RWPE2 (cell line): ENCODE results near the gene SLCO3A1.

ENCODE experiments used
- ATAC-seq: fragments of 200-7000 bp; cut with Tn5 transposase; 3 replicates; pipeline ENCODE4 v1.9.1; 2021; ENCODE audit warnings: low read depth
- DNase-seq: peaks from one replicate; pipeline ENCODE4 v3.0.0-alpha.2; 2020; ENCODE audit warnings: low spot score
- H3K27ac ChIP-seq: fragments of 450-650 bp; 2 replicates; pipeline ENCODE4 v1.5.1; 2017; ENCODE audit warnings: mild to moderate bottlenecking; ENCODE audit not compliant: poor library complexity, severe bottlenecking
- H3K27me3 ChIP-seq: fragments of 250-450 bp; sonication (Bioruptor Pico); 2 replicates; pipeline ENCODE4 v1.5.1; 2021; ENCODE audit warnings: mild to moderate bottlenecking, moderate library complexity; ENCODE audit not compliant: insufficient read depth, poor library complexity, severe bottlenecking
- H3K36me3 ChIP-seq: fragments of 250-450 bp; sonication (Bioruptor Pico); 2 replicates; pipeline ENCODE4 v1.5.1; 2020; ENCODE audit warnings: low read depth, mild to moderate bottlenecking, moderate library complexity
- H3K4me1 ChIP-seq: fragments of 250-450 bp; sonication (Bioruptor Pico); 2 replicates; pipeline ENCODE4 v1.5.1; 2021; ENCODE audit warnings: mild to moderate bottlenecking, moderate library complexity; ENCODE audit not compliant: insufficient read depth, poor library complexity, severe bottlenecking
- H3K4me3 ChIP-seq: fragments of 250-450 bp; sonication (Bioruptor Pico); 2 replicates; pipeline ENCODE4 v1.5.1; 2021; ENCODE audit warnings: mild to moderate bottlenecking, moderate library complexity; ENCODE audit not compliant: severe bottlenecking
- H3K9me3 ChIP-seq: fragments of 250-450 bp; sonication (Bioruptor Pico); 2 replicates; pipeline ENCODE4 v1.5.1; 2021; ENCODE audit warnings: mild to moderate bottlenecking, moderate library complexity; ENCODE audit not compliant: severe bottlenecking
- TF ChIP-seq, protein P1 (sequence below): fragments of 450-650 bp; IDR thresholded peaks from one replicate; pipeline ENCODE4 v1.5.1; 2017; ENCODE audit warnings: mild to moderate bottlenecking, moderate library complexity; ENCODE audit not compliant: poor library complexity, severe bottlenecking

SLCO3A1 gene

DNA sequence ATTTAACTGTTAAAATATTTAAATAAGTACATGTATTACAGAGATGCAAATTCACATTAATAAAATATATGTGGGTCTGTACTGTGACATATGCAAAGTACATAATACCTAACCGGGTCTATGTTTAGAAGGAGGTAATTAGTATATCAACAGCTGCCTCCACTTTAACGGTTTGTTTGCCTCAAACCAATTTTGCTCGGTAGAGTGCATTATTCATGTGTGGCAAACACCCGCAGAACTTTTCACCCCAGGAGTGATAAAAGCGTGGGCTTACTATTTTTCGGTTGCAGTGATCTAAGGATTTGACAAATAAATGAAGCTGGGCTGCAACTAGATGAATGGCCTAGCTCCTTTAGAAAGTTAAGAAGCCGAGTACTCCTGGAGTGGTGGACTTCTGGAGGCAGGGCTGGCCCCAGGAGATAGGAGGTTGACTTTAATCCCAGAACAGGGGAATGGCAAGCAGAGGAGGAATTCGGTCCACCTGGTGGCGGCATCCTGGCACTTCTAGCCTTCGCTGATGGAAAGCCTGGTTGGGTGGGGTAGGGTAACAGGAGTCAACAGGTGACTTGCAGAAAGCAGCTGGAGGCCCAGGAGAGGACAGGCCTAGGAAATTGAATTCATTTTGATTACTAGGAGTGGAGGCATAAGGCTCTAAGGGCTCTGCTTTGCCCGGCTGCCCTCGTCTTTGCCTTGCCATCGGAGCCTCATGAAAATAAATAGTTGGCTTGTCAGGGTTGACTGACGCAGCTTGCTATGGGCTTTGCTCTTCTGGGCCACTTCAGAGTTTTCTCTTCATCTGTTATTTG, 2.4 kb downstream of the SLCO3A1 start:
- peaks cover 41% of the 10 kb centered on the region for H3K4me1 ChIP-seq
- no peaks in the 10 kb centered on the region for H3K27me3 ChIP-seq
- H3K27ac ChIP-seq: peak overlapping the region; percentile 79
- no peak for DNase-seq
- H3K9me3 ChIP-seq: no peaks in the 10 kb centered on the region
- no peak overlapping the region for H3K4me3 ChIP-seq
- TF ChIP-seq, protein P1, sequence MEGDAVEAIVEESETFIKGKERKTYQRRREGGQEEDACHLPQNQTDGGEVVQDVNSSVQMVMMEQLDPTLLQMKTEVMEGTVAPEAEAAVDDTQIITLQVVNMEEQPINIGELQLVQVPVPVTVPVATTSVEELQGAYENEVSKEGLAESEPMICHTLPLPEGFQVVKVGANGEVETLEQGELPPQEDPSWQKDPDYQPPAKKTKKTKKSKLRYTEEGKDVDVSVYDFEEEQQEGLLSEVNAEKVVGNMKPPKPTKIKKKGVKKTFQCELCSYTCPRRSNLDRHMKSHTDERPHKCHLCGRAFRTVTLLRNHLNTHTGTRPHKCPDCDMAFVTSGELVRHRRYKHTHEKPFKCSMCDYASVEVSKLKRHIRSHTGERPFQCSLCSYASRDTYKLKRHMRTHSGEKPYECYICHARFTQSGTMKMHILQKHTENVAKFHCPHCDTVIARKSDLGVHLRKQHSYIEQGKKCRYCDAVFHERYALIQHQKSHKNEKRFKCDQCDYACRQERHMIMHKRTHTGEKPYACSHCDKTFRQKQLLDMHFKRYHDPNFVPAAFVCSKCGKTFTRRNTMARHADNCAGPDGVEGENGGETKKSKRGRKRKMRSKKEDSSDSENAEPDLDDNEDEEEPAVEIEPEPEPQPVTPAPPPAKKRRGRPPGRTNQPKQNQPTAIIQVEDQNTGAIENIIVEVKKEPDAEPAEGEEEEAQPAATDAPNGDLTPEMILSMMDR: peak; percentile 65
- ATAC-seq: peak; percentile 26
- no peaks in the 10 kb centered on the region for H3K36me3 ChIP-seq

DNA sequence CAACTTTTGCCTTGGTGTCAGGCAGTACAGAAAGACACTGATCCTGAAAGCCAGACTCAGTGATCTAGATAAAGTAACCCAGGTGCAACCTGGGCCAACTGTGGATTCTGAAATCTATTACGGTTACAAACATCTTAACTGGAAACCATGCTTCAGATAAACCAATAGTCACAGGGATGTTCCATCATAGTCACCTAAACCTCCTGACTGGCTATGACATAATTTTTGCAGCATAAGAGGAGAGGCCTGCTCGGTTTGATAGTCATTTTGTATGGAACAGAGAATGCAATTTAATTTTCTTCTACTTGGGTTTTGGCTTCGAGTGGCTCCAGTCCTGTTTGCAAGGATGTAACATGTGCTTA, 3.7 kb downstream of the SLCO3A1 start:
- Histone ChIP-seq H3K27me3 (no peaks in the 10 kb centered on the region), H3K4me3 (no peak overlapping the region), H3K36me3 (no peaks in the 10 kb centered on the region), H3K27ac (peak overlapping the region; percentile 79), H3K4me1 (peaks cover 34% of the 10 kb centered on the region), H3K9me3 (no peaks in the 10 kb centered on the region)
- DNase-seq (no peak), ATAC-seq (no peak)
- TF ChIP-seq, protein P1: no peak

- no peak for DNase-seq
These were observed 4.3 kb downstream of the SLCO3A1 start for GRCh38 chr15:91857772-91858171.

GRCh38 chr15:91860498-91860897, 7.0 kb downstream of the SLCO3A1 start:
- peaks cover 40% of the 10 kb centered on the region for H3K4me1 ChIP-seq
- no peak for DNase-seq
- H3K27me3 ChIP-seq: no peaks in the 10 kb centered on the region
- H3K27ac ChIP-seq: no peak overlapping the region
- TF ChIP-seq, protein P1: no peak
- H3K4me3 ChIP-seq: no peak overlapping the region
- H3K36me3 ChIP-seq: no peaks in the 10 kb centered on the region
- no peaks in the 10 kb centered on the region for H3K9me3 ChIP-seq
- no peak for ATAC-seq

More at GRCh38 chr15:91857772-91858171, 4.3 kb downstream of the SLCO3A1 start:
- H3K36me3 ChIP-seq: no peaks in the 10 kb centered on the region
- TF ChIP-seq, protein P1: no peak
- peaks cover 33% of the 10 kb centered on the region for H3K4me1 ChIP-seq
- ATAC-seq: no peak
- no peaks in the 10 kb centered on the region for H3K9me3 ChIP-seq
- no peak overlapping the region for H3K4me3 ChIP-seq
- H3K27me3 ChIP-seq: no peaks in the 10 kb centered on the region
- peak overlapping the region; percentile 79 for H3K27ac ChIP-seq

GRCh38 chr15:91861223-91861622, 7.7 kb downstream of the SLCO3A1 start:
- no peaks in the 10 kb centered on the region for H3K27me3 ChIP-seq
- no peaks in the 10 kb centered on the region for H3K36me3 ChIP-seq
- TF ChIP-seq, protein P1: no peak
- H3K4me1 ChIP-seq: peaks cover 41% of the 10 kb centered on the region
- DNase-seq: no peak
- H3K9me3 ChIP-seq: no peaks in the 10 kb centered on the region
- no peak for ATAC-seq
- no peak overlapping the region for H3K4me3 ChIP-seq
- no peak overlapping the region for H3K27ac ChIP-seq
